Inferior parietal cortex (tissue), 1 donor: ENCODE data around the gene OLFML1.
"Not testable (repeated sequence)": the region's sequence is repeated elsewhere in the genome, so short reads cannot be mapped to it uniquely, and the experiment has no call there.

Experiments
- DNase-seq: peaks from one replicate; pipeline ENCODE4 v3.0.0-alpha.2; 2016; ENCODE audit errors: extremely low spot score

Gene OLFML1

GRCh38 chr11:7512525-7513233, 27.4 kb downstream of the OLFML1 start:
- DNase-seq, result peak; percentile 39

- DNase-seq, result peak; percentile 81
Observed at GRCh38 chr11:7513234-7514098, 28.2 kb downstream of the OLFML1 start, which contains the start of gene PPFIBP2. PPFIBP2 (plus strand) TSS chr11:7513999; CDS start chr11:7549476, 35,477 bp downstream.

GRCh38 chr11:7514099-7514591, 28.8 kb downstream of the OLFML1 start:
- DNase-seq, result no peak

- DNase-seq, result no peak
Observed at GRCh38 chr11:7515447-7515886, 30.2 kb downstream of the OLFML1 start.

GRCh38 chr11:7516475-7516874, 31.2 kb downstream of the OLFML1 start:
- no peak for DNase-seq

GRCh38 chr11:7517743-7518142, 32.4 kb downstream of the OLFML1 start:
- not testable (repeated sequence) for DNase-seq

- DNase-seq, result no peak
Observed at GRCh38 chr11:7518811-7519562, 33.7 kb downstream of the OLFML1 start.

- DNase-seq, result no peak
Observed at GRCh38 chr11:7520011-7520942, 35.0 kb downstream of the OLFML1 start.

- DNase-seq, result no peak
Observed at GRCh38 chr11:7520981-7521487, 35.7 kb downstream of the OLFML1 start.

GRCh38 chr11:7522121-7522520, 36.8 kb downstream of the OLFML1 start:
- DNase-seq, result peak; percentile 53

- DNase-seq, result no peak
Observed at GRCh38 chr11:7522546-7522945, 37.2 kb downstream of the OLFML1 start.

GRCh38 chr11:7523416-7524210, 38.3 kb downstream of the OLFML1 start:
- DNase-seq, result no peak

GRCh38 chr11:7524462-7525235, 39.3 kb downstream of the OLFML1 start:
- DNase-seq, result no peak

- DNase-seq, result no peak
Observed at GRCh38 chr11:7525424-7525823, 40.1 kb downstream of the OLFML1 start.

- DNase-seq, result no peak
Observed at GRCh38 chr11:7527029-7527428, 41.7 kb downstream of the OLFML1 start.

GRCh38 chr11:7528514-7529049, 43.3 kb downstream of the OLFML1 start:
- no peak for DNase-seq

- no peak for DNase-seq
Observed at GRCh38 chr11:7530013-7530640, 44.8 kb downstream of the OLFML1 start.

GRCh38 chr11:7531011-7531410, 45.7 kb downstream of the OLFML1 start:
- no peak for DNase-seq
